Keratinocyte (primary cell): ENCODE data around the gene DCP1B. TPM values are rescaled to one million over a fixed set of nuclear protein-coding genes. Genes with fewer than 3 reads are reported as not detected.

Experiments
- DNase-seq: peaks from one replicate; pipeline ENCODE4 v3.0.0-alpha.2; 2011; ENCODE audit warnings: low read depth, missing footprints, low spot score
- FAIRE-seq: peaks from 2 replicates; lab custom pipeline; 2011; peaks lifted over from hg19 to GRCh38; lab: Jason Lieb, UNC
- H2AFZ ChIP-seq: 2 replicates; pipeline ENCODE4 v1.6.0; 2012; ENCODE audit warnings: low read length, control low read depth, inconsistent platforms; ENCODE audit not compliant: control insufficient read depth
- H3K27ac ChIP-seq: 2 replicates; pipeline ENCODE4 v1.5.1; 2011; ENCODE audit warnings: low read length; ENCODE audit not compliant: control insufficient read depth, insufficient read depth
- H3K27me3 ChIP-seq: 3 replicates; pipeline ENCODE4 v1.6.0; 2011; ENCODE audit warnings: low read length; ENCODE audit not compliant: control insufficient read depth, insufficient read depth; ENCODE audit errors: extremely low read depth
- H3K36me3 ChIP-seq, 2 experiments: 2 replicates in 1 of 2; 3 replicates in 1 of 2; pipeline ENCODE4 v1.5.1; 2011; ENCODE audit warnings: low read length in 2 of 2, mild to moderate bottlenecking in 1 of 2; ENCODE audit not compliant: control insufficient read depth in 2 of 2, insufficient read depth in 2 of 2; ENCODE audit errors: extremely low read depth in 1 of 2
- H3K4me1 ChIP-seq: 3 replicates; pipeline ENCODE4 v1.5.1; 2011; ENCODE audit warnings: low read length; ENCODE audit not compliant: control insufficient read depth, insufficient read depth; ENCODE audit errors: extremely low read depth
- H3K4me2 ChIP-seq: 3 replicates; pipeline ENCODE4 v1.6.0; 2011; ENCODE audit warnings: low read depth, low read length; ENCODE audit not compliant: control insufficient read depth, insufficient read depth; ENCODE audit errors: extremely low read depth
- H3K4me3 ChIP-seq, 3 experiments: fragments of 200-600 bp in 1 of 3; sonication (generic) in 1 of 3; 2 replicates in 2 of 3; 3 replicates in 1 of 3; pipeline ENCODE4 v1.5.1; 2011 to 2016; ENCODE audit warnings: low read length in 3 of 3, mild to moderate bottlenecking in 3 of 3, control low read depth in 2 of 3, inconsistent platforms in 1 of 3, low read depth in 1 of 3, mixed read lengths in 1 of 3, mixed run types in 1 of 3, moderate library complexity in 1 of 3; ENCODE audit not compliant: control insufficient read depth in 2 of 3, insufficient read depth in 2 of 3; ENCODE audit errors: extremely low read depth in 1 of 3
- H3K79me2 ChIP-seq: 2 replicates; pipeline ENCODE4 v1.6.0; 2012; ENCODE audit warnings: low read length; ENCODE audit not compliant: control insufficient read depth, insufficient read depth
- H3K9ac ChIP-seq: 3 replicates; pipeline ENCODE4 v1.6.0; 2011; ENCODE audit warnings: low read length; ENCODE audit not compliant: control insufficient read depth, insufficient read depth; ENCODE audit errors: extremely low read depth
- H3K9me1 ChIP-seq: 3 replicates; pipeline ENCODE4 v1.6.0; 2011; ENCODE audit warnings: low read length; ENCODE audit not compliant: control insufficient read depth, insufficient read depth; ENCODE audit errors: extremely low read depth
- H3K9me3 ChIP-seq: 2 replicates; pipeline ENCODE4 v1.5.1; 2012; ENCODE audit warnings: low read depth, low read length; ENCODE audit not compliant: control insufficient read depth
- H4K20me1 ChIP-seq: 3 replicates; pipeline ENCODE4 v1.6.0; 2011; ENCODE audit warnings: low read length; ENCODE audit not compliant: control insufficient read depth, insufficient read depth; ENCODE audit errors: extremely low read depth
- CTCF ChIP-seq, 3 experiments: IDR thresholded peaks in 1 of 3; conservative IDR thresholded peaks in 1 of 3; optimal IDR thresholded peaks in 1 of 3; 2 replicates in 2 of 3; 3 replicates in 1 of 3; pipeline versions ENCODE3 to v1.5.1; 2011; ENCODE audit warnings: low read length in 3 of 3, mild to moderate bottlenecking in 3 of 3, moderate library complexity in 2 of 3, control low read depth in 1 of 3, inconsistent platforms in 1 of 3; ENCODE audit not compliant: insufficient read depth in 2 of 3; ENCODE audit errors: extremely low read depth in 1 of 3
- EZH2 ChIP-seq: IDR thresholded peaks from one replicate; pipeline ENCODE4 v1.6.1; 2012; ENCODE audit warnings: inconsistent platforms, mild to moderate bottlenecking, low read length, moderate library complexity
- dilution Hi-C: fragments of 300-500 bp; cut with MboI; formaldehyde crosslinking; loops from one replicate; pipeline ENCODE4 v1.7.0; 2020; ENCODE audit warnings: low sequenced_read_pairs; ENCODE audit not compliant: extremely low pct_ligation_motif_present
- polyA plus RNA-seq, 5 experiments: library from polyadenylated mRNA; depleted of rRNA in 3 of 5; stranded (reverse) in 3 of 5; stranded (forward) in 1 of 5; unstranded in 1 of 5; fragments of >200 nt; gene quantifications; 1 replicate in 1 of 5; 2 replicates in 3 of 5; 3 replicates in 1 of 5; pipeline versions ENCODE4 v1.2.1 to v1.2.3, GENCODE V29; 2011 to 2012; ENCODE audit warnings: missing spikeins in 2 of 5, low read depth in 1 of 5, low replicate concordance in 1 of 5

The DCP1B gene
- polyA plus RNA-seq, 1 donor (not counting 4 experiments of a cell fraction or from before 2014, with no cell fraction given), result 9.7 TPM

DNA sequence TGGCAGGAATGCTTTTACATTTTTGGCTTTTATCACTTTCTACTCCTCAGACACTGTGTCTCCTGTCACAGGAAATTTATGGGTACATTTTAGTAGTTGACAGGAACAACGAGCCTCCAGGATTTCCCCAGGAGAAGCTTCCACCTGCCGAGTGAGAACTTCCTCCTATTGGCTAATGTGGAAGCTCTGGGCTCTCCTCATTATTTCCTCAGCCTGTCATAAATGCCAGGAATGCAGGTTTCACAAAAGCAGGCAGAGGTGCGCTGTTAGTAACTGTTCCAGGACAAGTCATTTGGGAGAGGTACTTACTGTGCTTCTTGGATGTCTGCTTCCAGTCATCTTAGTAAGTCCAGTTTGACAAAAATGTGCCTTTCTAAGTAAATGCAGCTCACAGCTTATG, 19.1 kb upstream of the DCP1B start:
- H4K20me1 ChIP-seq, result no peaks in the 10 kb centered on the region
- FAIRE-seq (no peak), DNase-seq (no peak)
- no peaks in the 10 kb centered on the region for H3K9me3 ChIP-seq
- no peaks in the 10 kb centered on the region for H3K79me2 ChIP-seq
- dilution Hi-C loops, result no loop called here
- no peaks in the 10 kb centered on the region for H3K36me3 ChIP-seq
- H3K27me3 ChIP-seq, result peaks cover 18% of the 10 kb centered on the region
- H3K4me3 ChIP-seq, result no peak overlapping the region
- no peak overlapping the region for H3K27ac ChIP-seq
- no peak overlapping the region for H3K9ac ChIP-seq
- no peaks in the 10 kb centered on the region for H3K9me1 ChIP-seq
- TF ChIP-seq EZH2 (no peak), CTCF (optimal IDR thresholded peaks at IDR 0.05 in 1 of 3, IDR thresholded peaks at IDR 0.05 in 1 of 3, conservative IDR thresholded peaks at IDR 0.05 in 1 of 3; ENCODE audit: extremely low read depth in 1 of 3, insufficient read depth in 2 of 3, low read length in 3 of 3) (no peak)
- H3K4me2 ChIP-seq, result no peak overlapping the region
- no peak overlapping the region for H2AFZ ChIP-seq
- no peaks in the 10 kb centered on the region for H3K4me1 ChIP-seq

DNA sequence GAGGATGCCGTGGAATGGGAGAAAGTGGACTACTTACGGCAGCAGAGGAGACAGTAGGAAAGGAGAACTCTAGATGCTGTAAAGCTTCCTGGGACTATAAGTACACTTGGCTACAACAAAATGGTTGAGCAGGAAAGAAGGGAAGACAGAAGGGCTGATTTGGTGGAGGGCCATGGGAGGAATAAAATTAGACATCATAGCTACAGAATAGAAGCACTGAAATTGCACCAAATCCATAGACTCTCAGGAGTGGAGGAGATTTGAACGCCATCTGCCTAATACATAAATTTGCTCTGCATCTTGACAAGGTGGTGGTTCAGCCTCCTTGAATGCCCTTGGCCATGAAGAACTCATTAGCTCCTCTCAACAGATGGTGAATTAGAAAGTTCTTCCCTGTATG, 16.3 kb upstream of the DCP1B start:
- Histone ChIP-seq H3K4me2 (no peak overlapping the region), H3K27me3 (peaks cover 12% of the 10 kb centered on the region), H3K9me1 (no peaks in the 10 kb centered on the region), H3K4me3 (no peak overlapping the region), H3K4me1 (no peaks in the 10 kb centered on the region), H3K79me2 (no peaks in the 10 kb centered on the region), H3K27ac (no peak overlapping the region), H3K36me3 (no peaks in the 10 kb centered on the region), H2AFZ (no peak overlapping the region), H3K9me3 (no peaks in the 10 kb centered on the region), H4K20me1 (no peaks in the 10 kb centered on the region), H3K9ac (no peak overlapping the region)
- DNase-seq, result no peak
- TF ChIP-seq CTCF (optimal IDR thresholded peaks at IDR 0.05 in 1 of 3, IDR thresholded peaks at IDR 0.05 in 1 of 3, conservative IDR thresholded peaks at IDR 0.05 in 1 of 3; ENCODE audit: extremely low read depth in 1 of 3, insufficient read depth in 2 of 3, low read length in 3 of 3), result no peak
- no peak for TF ChIP-seq EZH2
- FAIRE-seq, result no peak
- dilution Hi-C loops, result no loop called here
